ENCODE data around the gene NF2. TPM values are rescaled to one million over a fixed set of nuclear protein-coding genes. Genes with fewer than 3 reads are reported as not detected.

The NF2 gene
- total RNA-seq, 1 donor from 2014 or later: 110 TPM

DNA sequence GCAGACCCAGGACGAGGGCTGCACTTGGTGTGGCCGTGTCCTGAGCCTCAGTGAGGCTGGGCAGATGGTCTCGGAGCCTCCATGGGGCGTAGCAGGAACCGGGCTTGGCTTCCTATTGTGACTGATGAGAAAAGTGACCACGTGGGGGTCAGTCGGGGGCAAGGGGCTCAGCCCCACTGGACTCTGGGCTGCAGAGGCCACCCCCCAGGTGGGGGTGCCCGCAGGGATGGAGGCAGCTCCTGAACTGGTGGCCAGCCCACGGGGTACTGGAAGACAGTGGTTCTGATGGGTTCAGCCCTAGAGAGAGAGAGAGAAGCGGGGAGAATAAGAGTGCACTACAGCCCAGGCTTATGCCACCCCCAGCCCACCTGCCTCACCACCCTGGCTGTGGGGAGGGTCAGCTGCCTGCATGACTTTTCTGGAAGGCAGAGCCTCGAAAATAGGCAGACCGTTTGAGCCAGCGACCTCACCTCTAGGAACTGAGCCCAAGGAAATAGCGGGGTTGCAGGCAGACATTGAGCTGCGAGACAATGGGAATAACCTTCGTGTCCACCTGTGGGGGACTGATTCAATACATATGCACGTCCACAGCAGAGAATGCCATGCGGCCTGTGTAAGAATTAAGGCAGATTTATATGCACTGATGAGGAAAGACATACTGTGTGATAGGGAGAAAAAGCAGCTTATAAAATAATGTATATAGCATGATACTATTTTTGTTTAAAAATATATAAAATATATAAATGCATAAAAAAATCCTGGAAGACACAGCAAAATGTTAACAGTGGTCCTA lies 127.8 kb downstream of the NF2 start:
- Histone ChIP-seq H3K36me3 (ENCODE audit: control insufficient read depth, insufficient read depth, low read length) (no peaks in the 10 kb centered on the region), H3K27me3 (ENCODE audit: control insufficient read depth, insufficient read depth, low read length) (peaks cover 4% of the 10 kb centered on the region), H3K4me3 (ENCODE audit: low read depth, low read length) (no peak overlapping the region)
- DNase-seq (ENCODE audit: low read depth): no peak
- TF ChIP-seq, protein P1, sequence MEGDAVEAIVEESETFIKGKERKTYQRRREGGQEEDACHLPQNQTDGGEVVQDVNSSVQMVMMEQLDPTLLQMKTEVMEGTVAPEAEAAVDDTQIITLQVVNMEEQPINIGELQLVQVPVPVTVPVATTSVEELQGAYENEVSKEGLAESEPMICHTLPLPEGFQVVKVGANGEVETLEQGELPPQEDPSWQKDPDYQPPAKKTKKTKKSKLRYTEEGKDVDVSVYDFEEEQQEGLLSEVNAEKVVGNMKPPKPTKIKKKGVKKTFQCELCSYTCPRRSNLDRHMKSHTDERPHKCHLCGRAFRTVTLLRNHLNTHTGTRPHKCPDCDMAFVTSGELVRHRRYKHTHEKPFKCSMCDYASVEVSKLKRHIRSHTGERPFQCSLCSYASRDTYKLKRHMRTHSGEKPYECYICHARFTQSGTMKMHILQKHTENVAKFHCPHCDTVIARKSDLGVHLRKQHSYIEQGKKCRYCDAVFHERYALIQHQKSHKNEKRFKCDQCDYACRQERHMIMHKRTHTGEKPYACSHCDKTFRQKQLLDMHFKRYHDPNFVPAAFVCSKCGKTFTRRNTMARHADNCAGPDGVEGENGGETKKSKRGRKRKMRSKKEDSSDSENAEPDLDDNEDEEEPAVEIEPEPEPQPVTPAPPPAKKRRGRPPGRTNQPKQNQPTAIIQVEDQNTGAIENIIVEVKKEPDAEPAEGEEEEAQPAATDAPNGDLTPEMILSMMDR (IDR thresholded peaks at IDR 0.05; ENCODE audit: insufficient read depth, low read length, poor library complexity, severe bottlenecking): no peak

- no peaks in the 10 kb centered on the region for H3K27me3 ChIP-seq (ENCODE audit: control insufficient read depth, insufficient read depth, low read length)
- no peaks in the 10 kb centered on the region for H3K36me3 ChIP-seq (ENCODE audit: control insufficient read depth, insufficient read depth, low read length)
- TF ChIP-seq, protein P1 (IDR thresholded peaks at IDR 0.05; ENCODE audit: insufficient read depth, low read length, poor library complexity, severe bottlenecking): no peak
- H3K4me3 ChIP-seq (ENCODE audit: low read depth, low read length): no peak overlapping the region
- no peak for DNase-seq (ENCODE audit: low read depth)
Observed at GRCh38 chr22:29732883-29733282, 129.4 kb downstream of the NF2 start.

DNA sequence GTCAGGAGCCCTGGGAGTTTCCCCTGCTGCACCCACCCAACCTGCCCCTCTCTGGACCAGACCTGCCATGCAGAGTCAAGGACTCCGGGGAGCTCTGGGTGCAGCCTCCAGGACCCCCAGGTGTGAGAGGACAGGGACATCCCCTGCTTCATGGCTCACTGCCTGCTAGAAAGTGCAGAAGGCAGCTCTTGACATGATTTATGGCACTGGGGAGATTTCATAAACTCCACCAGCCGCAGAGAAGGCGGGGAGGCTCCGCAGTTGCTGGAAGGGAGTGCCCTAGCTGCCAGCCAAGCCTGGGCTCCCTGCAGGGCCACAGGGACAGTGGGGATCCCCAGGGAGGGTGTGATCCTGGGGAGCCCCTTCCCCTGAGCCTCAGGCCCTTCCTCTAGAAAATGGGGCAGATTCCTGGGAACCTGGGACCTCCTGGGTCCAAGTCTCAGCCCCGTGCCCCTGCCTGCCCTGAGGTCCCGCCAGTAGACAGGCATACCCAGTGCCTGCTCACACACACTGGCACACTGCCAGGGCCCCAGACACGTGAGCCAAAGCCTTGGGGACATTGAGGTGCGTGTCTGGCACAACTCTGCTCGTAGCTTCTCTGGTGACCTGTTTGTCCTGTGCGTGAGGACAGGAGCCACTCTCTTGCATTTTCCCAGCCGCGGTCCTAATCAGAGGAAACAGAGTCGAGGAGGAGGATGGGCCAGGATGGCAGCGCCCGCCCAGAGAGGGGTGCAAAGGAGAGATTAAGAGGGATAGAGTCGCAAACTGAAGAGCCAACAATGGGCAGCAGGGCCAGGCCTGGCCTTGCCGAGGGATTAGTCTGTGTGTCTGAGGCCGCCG lies 130.1 kb downstream of the NF2 start:
- no peak overlapping the region for H3K4me3 ChIP-seq (ENCODE audit: low read depth, low read length)
- DNase-seq (ENCODE audit: low read depth): no peak
- H3K36me3 ChIP-seq (ENCODE audit: control insufficient read depth, insufficient read depth, low read length): no peaks in the 10 kb centered on the region
- TF ChIP-seq, protein P1 (IDR thresholded peaks at IDR 0.05; ENCODE audit: insufficient read depth, low read length, poor library complexity, severe bottlenecking): no peak
- H3K27me3 ChIP-seq (ENCODE audit: control insufficient read depth, insufficient read depth, low read length): no peaks in the 10 kb centered on the region

- no peak overlapping the region for H3K4me3 ChIP-seq (ENCODE audit: low read depth, low read length)
- H3K36me3 ChIP-seq (ENCODE audit: control insufficient read depth, insufficient read depth, low read length): no peaks in the 10 kb centered on the region
- no peak for DNase-seq (ENCODE audit: low read depth)
- TF ChIP-seq, protein P1 (IDR thresholded peaks at IDR 0.05; ENCODE audit: insufficient read depth, low read length, poor library complexity, severe bottlenecking): no peak
- no peaks in the 10 kb centered on the region for H3K27me3 ChIP-seq (ENCODE audit: control insufficient read depth, insufficient read depth, low read length)
Observed at GRCh38 chr22:29734406-29734805, 131.0 kb downstream of the NF2 start.

GRCh38 chr22:29734838-29735237 lies 131.4 kb downstream of the NF2 start:
- TF ChIP-seq, protein P1 (IDR thresholded peaks at IDR 0.05; ENCODE audit: insufficient read depth, low read length, poor library complexity, severe bottlenecking): no peak
- Histone ChIP-seq H3K4me3 (ENCODE audit: low read depth, low read length) (no peak overlapping the region), H3K27me3 (ENCODE audit: control insufficient read depth, insufficient read depth, low read length) (no peaks in the 10 kb centered on the region), H3K36me3 (ENCODE audit: control insufficient read depth, insufficient read depth, low read length) (no peaks in the 10 kb centered on the region)
- DNase-seq (ENCODE audit: low read depth): no peak
